HG03565 (cell line): Measurements from ENCODE around the gene CPZ.

Source experiments
- ATAC-seq: cut with Tn5 transposase; IDR thresholded peaks from one replicate; pipeline ENCODE4 v1.9.1; 2021; ENCODE audit warnings: mild to moderate bottlenecking, moderate library complexity; ENCODE audit not compliant: unreplicated experiment

The CPZ gene

DNA sequence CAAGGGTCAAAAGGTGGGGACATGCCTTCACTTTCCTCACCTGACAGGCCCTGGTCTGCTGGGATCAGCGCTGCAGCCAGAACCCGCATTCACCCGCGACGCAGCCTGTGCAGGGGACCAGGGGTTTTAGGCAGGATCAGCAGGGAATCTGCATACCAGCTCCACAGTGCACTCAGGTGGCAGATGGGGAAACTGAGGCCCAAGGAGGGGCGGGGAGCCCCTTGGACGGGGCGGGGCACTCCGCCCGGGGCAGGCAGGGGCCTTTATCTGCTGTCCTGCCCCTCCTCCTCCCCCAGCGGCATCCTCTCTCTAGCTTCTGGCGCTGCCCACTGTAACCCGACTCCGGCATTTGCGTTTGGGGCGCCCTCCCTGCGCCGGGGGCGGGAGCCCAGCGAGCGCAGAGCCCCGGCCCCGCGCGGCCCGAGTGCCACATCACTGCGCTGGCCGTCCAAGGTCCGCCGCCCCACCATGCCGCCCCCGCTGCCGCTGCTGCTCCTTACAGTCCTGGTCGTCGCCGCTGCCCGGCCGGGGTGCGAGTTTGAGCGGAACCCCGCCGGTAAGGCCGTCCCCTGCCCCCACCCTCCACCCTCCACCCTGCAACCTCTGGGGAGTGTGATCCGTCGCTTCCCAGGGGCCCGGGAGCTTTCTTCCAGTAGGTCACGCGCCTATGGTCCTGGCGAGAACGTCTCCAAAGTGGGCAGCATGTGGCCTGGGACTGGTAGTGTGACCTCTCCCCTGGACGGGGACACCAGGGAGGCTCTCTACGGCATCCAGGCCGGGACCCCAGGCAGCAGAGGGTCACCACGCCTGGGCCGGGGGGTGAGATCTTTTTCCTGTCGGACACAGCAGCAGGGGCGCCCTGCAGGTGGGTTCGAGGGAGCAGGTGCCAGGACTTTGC, at the start of gene CPZ:
TSS of gene CPZ (plus strand) at position 400 of the 898 bp plus-strand sequence. CDS start at position 469, 69 bp downstream.
- ATAC-seq = no peak

DNA sequence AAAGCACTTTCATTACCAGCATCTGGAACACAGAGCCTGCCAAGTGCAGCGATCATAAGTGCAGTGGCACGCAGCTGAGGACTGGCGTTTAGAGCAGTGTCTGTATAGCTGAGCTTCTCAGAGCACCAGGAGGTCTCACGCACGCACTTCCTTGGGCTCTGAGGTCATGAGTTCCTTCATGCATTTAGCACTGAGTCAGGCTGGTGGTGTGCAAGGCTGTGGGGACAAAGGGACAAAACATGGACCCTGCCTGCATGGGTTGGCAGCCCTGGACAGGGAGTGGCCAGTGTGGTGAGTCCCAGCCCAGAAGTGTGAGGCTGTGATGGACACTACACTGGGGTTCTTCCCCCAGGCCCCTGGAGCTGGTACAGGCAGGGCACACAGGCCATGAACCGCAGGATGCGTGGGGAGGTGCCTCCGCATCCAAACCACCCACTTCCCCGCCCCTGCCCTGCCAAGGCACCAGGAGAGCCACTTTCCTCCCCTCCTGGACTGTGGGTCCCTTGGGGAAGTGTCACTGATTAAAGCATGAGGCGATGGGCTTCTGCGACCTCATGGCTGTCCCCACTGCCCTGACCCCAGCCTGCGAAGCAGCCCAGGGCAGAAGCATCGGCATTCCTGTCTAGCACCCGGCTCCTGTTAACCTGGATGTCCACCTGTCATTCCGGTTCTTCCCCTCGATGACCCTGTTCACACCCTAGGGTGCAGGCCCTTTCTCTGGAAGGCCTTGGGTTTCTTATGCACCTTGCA, 49.6 kb upstream of the CPZ start:
- ATAC-seq = no peak

DNA sequence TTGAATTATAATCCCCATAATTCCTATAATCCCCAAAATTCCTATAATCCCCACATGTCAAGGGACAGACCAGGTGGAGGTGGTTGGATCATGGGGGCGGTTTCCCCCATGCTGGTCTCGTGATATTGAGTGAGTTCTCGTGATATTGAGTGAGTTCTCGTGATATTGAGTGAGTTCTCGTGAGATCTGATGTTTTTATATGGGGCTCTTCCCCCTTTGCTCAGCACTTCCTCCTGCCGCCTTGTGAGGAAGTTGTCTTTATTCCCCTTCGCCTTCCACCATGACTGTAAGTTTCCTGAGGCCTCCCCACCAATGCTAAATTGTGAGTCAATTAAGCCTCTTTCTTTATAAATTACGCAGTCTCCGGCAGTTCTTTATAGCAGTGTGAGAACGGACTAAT, 48.9 kb upstream of the CPZ start:
- ATAC-seq = no peak

GRCh38 chr4:8544282-8544681, 48.3 kb upstream of the CPZ start:
- ATAC-seq = no peak

DNA sequence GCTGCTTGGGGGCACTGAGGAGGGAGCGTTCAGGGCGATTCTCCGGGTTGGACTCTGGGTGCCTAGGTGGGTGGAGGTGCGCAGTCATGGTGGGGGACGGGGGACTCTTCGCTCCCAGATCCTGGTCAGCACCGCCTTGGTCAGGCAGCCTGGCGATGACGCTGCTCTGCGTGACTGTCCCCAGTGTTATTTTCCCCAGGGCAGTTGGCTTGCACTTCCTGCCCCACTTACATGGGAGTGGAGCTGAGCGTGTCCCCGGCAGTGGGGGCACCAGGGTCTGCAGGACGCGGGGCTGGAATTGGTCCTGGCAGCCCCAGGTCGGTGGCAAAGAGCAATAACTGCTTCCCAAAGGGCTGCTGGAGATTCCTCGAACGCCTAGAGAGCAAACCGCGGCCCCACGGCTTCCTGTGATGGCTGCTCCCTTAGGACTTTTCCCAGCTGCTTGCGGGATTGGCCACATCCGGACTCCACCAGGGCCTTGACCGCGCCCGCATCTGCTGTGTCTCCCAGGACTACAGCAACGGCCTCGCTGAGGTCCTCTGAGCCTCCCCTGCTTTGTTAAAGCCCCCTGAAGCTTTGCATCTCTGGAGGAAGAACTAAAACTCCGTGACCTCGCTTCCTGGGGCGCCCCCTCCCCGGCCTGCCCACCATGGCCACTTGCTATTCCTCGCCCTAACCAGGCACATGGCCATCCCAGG, 47.7 kb upstream of the CPZ start:
- ATAC-seq = no peak

DNA sequence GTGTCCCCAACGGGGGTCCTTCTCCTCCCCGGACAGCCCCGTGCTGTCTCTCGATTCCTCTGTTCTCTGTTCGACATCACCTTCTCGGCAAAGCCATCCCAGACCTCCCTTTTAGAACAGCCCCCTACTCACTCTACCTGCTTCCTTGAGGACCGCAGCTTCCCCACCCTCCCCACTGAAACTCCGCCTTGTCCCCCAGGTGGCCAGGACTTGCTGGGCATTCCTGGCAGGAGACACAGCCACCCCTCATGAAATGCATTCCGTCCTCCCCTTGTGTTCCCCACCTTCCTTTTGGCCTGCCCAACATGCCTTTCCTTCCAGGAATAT, 47.2 kb upstream of the CPZ start:
- no peak for ATAC-seq

GRCh38 chr4:8546766-8547107, 45.8 kb upstream of the CPZ start:
- ATAC-seq = no peak

DNA sequence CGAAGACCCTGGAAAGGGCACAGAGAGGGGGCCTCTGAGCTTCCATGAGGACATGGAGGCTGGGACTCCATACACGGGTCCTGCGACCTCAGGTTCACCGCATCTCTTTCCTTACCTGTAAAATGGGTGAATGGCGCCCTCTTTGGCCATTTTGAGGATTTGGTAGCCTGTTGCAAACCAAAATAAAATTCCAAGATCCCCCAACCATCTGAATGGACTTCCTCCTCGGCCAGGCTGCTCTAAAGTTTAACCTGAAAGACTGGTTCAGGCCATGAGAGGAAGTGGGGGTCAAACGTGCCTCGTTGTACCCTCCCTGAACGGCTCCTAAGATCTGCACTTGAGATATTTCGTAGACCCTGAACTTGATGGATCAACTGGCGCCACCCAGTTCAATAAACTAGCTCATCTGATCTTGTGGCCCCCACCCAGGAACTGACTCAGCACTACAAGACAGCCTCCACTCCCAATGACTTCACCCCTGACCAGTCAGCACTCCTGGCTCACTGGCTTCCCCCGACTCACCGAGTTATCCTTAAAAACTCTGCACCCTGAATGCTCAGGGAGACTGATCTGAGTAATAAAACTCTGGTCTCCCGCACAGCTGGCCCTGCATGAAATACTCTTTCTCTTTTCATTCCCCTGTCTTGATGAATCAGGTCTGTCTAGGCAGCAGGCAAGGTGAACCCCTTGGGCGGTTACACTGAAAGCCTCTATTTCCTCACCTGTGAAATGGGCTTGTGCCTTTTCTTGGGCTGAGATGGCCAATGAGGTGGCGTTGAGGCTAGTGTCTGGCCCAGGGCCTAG, 45.3 kb upstream of the CPZ start:
- no peak for ATAC-seq

GRCh38 chr4:8547912-8548730, 44.4 kb upstream of the CPZ start:
- ATAC-seq = no peak

DNA sequence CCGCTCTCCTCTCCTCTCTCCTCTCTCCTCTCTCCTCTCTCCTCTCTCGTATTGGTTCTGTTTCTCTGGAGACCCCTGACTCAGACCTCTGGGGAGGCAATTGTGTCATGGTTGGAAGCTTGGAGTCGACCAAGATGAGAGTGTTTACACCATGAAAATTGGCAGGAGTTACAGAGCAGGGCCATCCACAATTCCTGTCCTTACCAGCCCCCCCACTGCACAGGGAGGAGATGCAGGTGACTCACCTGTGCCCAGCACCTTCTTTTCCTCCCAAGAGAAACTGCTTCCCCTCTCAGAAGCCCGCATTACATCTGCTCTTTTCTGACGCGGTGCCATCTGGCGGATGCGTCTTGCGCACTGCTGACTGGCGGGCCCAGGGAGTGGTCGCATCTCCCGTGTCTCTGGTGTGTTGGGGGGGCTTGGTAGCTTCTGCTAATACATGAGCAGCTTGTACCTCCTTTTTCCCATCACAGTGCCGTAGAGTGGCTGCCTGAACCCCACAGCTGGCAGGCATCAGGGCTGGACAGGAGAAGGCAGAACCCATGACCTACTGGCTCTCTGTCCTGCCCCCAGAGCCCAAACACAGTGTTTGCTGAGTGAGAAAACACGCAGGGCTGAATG, 43.7 kb upstream of the CPZ start:
- ATAC-seq = no peak

GRCh38 chr4:8549352-8549931, 43.1 kb upstream of the CPZ start:
- no peak for ATAC-seq

DNA sequence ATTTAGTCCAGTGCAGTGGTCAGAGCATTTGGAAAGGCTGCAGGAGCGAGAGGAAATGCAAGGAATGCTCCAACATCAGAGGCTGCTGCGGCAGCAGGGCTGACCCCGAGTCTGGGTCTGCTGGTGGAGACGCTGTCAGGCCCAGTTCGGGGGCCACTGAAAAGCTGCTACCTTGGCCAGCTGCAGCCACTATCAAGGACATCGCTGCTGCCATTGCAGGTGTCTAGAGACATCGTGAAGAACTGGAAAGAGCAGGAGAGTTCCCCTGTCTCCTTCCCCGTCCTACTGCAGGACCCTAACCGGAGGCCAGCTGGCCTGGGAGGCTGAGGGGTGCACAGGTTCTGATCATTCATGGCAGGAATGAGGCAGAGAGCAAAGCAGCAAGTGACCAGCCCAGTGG, 41.9 kb upstream of the CPZ start:
- no peak for ATAC-seq

DNA sequence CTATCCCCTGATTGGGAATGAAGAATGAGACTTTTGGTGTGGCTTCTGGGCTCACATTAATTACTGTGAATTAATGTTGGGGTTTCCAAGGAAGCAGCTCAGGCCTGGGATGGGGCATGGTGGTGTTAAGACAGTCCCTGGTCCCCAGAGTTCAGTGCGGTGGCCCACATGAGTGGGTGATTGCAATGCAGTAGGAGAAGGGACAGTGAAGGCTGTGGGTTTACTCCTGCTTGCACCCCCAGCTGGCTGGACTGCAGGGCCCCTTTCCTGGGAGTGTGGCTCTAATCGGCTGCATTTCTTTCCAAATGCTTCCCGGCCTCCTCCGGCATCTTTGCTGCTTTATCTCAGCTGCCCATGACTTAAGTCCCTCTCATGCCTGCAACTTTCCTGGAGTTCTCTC, 40.5 kb upstream of the CPZ start:
- ATAC-seq = no peak

GRCh38 chr4:8552581-8553205, 39.9 kb upstream of the CPZ start:
- no peak for ATAC-seq

- ATAC-seq = no peak
These were observed 39.3 kb upstream of the CPZ start for GRCh38 chr4:8553216-8553615.

- ATAC-seq = no peak
These were observed 38.6 kb upstream of the CPZ start for GRCh38 chr4:8553991-8554405.

DNA sequence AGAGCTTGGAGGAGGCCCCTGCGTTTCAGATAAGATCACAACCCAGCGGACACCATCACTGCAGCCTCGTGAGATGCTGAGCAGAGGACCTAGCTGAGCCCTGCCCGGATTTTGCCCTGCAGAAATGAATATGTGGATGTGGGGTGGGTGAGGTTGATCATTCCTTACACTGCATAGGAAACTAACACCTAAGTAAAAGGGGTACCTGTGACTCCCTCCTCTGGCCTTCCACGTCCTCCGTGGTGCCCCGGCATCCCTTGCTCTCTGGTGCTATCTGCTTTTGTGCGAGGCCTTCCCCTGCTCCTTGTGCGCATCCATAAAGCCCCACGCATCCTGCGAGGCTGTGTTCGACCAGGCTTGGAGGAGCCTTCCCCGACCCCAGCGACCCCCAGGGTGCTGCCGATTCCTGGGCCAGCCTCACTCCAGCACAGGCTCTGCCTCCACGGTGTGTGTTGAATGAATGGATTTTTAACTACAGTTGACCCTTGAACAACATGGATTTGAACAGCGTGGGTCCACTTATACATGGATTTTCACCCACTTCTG, 37.9 kb upstream of the CPZ start:
- ATAC-seq = no peak

DNA sequence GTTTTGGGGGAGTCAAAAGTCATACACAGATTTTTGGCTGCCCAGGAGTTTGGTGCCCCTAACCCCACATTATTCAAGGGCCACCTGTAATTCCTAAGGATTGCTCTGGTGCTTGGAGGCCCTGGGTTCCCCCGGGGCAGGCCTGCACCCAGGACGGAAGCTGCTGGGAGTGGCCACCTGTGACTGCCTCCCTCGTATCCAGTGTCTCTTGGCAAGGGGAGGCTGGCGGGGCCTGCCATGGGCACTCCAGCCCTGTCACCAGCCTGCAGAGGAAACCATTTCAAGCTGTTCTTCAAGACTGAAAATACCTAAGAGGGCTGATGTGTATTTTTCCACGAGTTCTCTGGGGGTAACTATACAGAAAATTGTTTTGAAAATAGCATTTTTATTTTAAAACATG, 36.8 kb upstream of the CPZ start:
- ATAC-seq = no peak
